Epidermal melanocyte (primary cell): Measurements from ENCODE around the gene ZMYM2.

ENCODE experiments used
- DNase-seq: peaks from one replicate; pipeline ENCODE4 v3.0.0; 2011; ENCODE audit warnings: low spot score; ENCODE audit not compliant: insufficient read length

ZMYM2 gene

DNA sequence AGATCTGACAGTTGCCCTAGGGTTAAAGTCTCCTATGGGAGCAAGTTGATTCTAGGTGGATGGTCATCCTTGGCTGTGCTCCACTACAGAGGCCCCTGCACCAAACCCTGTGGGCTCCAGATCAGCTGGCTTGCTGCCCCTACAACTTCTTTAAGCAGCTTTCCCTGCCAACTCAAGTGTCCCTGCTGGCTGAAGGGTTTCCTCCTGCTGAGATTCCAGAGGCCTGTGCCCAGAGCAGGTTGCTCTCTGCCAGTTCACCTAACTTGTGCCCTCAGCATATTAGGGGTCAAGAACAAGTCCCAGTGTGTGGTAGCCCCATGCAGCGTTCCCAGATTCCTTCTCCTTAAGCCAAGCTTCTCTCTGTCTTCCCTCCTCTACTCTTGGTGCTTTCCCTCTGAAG lies 85.6 kb downstream of the ZMYM2 start:
- no peak for DNase-seq

GRCh38 chr13:20045950-20046548 lies 87.5 kb downstream of the ZMYM2 start:
- DNase-seq = no peak

DNA sequence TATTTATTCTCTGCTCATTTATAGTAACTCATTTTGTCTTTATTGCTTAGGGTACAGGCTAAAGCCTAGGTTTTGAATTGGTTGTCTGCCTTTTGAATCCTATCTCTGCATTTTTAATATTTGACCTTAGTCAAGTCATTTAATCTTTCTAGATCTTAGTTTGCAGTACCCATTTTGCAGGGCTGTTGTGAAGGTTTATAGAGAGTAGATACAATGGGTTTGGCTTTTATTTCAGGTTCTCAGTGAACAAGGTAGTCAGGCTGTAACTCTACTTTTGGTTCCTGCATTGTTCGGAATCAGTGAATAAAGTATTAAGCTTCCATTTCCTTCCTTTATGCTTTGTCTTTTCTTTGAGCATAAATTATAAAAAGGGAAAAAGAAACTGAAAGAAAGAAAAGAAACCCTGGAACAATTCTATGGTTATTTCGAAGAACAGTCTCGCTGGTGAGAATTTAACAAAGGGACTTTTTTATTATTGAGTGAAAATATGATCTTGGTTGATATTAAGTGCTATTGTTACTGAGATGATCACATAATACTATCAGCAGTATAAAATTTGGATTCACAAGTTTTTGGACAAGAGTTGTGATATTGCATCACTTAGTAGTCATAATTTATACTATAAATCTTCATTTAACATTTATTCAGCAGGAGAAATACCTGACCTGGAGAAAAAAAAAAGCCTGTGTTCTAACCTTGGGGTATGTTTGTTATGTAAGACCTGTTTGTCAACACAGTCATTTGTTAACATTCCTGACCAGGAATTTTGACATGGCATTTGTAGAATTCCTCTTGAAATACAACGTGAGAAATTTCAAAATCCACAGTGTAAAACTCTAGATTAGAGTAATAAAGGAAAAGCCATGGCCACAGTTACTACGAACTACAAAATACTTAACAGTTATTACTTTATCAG lies 91.3 kb downstream of the ZMYM2 start:
- DNase-seq = no peak

DNA sequence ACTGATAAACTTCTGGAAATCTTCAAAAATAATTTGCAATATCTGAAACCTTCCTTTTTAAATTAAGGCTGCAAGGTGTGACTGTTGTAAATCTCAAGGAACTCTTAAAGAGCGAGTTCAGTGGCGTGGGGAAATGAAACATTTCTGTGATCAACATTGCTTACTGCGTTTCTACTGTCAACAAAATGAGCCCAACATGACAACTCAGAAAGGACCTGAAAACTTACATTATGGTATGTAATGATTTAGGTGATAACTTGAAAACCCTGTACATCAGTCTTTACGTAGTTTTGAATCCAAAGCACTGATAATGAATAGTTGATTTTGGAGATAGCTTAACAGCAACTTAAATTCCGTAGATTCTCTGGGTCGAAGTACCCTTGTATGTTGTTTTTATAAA lies 92.8 kb downstream of the ZMYM2 start:
- no peak for DNase-seq

DNA sequence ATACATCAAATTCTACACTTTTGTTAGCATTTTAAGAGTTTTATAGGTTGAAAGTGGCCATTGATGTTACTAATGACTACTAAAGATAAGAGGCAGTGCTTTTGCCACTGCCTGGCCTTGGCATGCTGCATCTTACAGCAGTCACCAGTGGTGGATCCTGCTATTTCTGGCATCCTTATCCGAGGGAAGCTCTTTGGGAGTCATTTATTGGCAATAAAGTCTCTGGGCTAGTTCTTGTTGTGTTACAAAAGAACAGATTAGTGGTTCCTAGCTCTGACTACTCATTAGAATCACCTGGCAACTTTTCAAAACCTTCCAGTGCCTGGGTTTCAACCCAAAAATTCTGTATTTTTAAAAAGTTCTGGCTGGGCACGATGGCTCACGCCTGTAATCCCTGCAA lies 94.5 kb downstream of the ZMYM2 start:
- no peak for DNase-seq

DNA sequence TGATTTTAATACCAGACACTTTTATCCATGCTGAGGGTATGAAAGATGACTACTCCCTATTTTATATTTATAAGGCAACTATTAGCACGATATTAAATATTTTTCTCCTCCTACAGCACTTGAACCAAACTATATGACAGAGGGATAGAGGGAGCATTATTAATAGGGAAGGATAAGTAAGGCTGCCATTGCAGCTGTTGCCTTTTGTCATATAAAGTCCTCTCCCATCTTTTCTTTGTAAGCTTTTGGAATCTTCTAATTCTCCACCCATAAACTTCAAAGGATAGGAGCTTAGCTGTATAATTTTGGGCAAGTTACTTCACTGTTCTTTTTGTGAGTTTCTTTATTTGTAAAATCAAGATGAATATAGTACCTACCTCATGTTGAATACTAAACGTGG lies 95.4 kb downstream of the ZMYM2 start:
- DNase-seq = no peak

DNA sequence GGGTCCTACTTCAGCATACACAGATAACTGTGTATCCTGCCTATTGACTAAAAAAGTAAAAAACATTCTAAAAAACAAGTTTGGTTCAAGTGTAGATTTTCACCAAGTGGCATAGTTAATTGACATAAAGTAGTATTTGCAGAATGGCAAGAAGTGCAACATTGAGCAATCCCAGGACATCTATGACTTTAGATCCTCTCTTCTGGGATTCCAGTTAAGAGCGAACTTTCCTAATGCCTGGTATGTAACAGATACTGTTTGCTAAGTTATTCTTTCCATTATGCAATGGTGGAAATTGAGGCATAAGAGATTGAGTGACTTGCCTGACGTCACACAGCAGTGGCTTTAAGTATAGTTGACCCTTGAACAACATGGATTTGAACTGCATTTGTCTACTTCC lies 96.1 kb downstream of the ZMYM2 start:
- no peak for DNase-seq

DNA sequence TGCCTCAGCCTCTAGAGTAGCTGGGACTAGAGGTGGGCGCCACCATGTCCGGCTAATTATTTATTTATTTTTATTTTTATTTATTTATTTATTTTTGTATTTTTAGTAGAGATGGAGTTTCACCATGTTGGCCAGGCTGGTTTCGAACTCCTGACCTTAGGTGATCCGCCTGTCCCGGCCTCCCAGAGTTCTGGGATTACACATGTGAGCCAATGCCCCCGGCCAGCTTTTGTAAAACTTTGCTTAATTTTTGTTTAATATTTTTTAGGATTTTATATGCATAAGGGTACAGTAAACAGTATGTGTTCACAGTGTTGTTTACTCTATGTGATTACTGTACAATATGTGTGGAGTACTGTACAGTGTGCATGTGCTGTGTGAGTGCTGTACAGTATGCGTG lies 98.7 kb downstream of the ZMYM2 start:
- no peak for DNase-seq

GRCh38 chr13:20057963-20058362 lies 99.4 kb downstream of the ZMYM2 start:
- no peak for DNase-seq

- no peak for DNase-seq
Observed at GRCh38 chr13:20058476-20058875, 99.9 kb downstream of the ZMYM2 start.

DNA sequence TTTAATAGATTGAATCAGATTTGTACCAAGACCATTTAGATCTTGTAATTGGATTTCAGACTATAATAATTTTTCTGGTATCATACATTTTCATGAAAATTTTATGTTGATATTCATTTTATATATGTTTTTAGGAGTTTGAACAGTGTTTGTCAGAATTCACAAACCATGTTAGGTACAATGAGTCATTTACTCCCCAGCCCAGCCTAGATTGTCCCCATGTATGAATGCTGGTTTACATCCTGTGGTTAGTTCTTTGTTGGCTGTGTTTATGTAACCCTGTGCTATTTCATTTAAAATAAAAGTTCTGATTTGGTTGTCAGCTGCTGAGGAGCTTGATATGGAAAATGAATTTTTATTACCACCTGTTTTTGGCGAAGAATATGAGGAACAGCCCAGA lies 105.6 kb downstream of the ZMYM2 start:
- no peak for DNase-seq

DNA sequence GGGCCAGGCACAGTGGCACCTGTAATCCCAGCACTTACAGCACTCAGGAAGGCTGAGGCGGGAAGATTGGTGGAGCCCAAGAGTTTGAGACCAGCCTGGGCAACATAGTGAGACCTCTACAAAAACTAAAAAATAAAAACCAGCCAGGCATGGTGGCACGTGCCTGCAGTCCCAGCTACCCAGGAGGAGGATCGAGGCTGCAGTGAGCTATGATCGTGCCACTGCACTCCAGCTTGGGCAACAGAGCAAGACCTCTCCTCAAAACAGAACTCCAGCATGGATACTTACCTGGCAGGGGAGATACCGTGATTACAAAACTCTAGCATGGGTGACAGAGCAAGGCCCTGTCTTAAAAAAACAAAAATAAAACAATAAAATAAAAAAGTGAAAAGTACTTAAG lies 107.0 kb downstream of the ZMYM2 start:
- no peak for DNase-seq

- DNase-seq = no peak
Observed at GRCh38 chr13:20069956-20070355, 111.4 kb downstream of the ZMYM2 start.

GRCh38 chr13:20073775-20074174 lies 115.2 kb downstream of the ZMYM2 start:
- no peak for DNase-seq

DNA sequence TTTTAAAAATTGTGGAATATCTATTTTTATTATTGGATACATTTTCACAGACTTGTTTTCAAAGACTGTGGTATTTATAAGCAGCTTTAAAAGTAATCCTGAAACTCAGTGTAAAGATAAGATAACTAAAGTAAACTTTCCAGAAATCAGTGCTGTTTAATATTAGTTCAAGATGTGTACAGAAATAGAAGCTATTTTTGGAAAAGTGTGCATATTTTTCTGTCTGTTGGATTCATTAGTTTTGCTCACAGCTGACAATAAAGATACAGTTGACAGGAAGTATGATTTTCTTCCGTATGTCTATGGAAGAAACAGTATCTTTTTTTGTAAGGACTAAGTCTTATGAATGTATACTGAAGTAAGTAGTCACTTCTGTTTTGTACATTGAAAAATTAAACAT lies 116.4 kb downstream of the ZMYM2 start:
- no peak for DNase-seq

DNA sequence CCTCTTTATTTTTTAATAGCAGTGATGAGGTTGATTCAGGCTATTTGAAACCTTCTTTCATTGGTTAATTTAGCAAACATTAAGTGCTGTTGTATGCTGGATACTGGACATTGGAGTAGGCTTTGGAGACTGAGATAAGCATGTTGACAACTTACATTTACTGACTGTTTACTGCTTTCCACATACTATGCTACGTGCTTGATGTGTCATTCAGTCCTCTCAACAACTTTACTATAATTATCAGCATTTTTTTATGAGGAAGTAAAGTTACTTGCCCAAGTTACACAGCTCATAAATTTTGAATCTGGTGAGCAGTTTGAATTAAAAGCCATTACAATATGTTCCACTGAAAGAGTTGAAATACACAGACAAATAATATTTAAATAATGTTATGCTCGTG lies 118.6 kb downstream of the ZMYM2 start:
- DNase-seq = no peak

DNA sequence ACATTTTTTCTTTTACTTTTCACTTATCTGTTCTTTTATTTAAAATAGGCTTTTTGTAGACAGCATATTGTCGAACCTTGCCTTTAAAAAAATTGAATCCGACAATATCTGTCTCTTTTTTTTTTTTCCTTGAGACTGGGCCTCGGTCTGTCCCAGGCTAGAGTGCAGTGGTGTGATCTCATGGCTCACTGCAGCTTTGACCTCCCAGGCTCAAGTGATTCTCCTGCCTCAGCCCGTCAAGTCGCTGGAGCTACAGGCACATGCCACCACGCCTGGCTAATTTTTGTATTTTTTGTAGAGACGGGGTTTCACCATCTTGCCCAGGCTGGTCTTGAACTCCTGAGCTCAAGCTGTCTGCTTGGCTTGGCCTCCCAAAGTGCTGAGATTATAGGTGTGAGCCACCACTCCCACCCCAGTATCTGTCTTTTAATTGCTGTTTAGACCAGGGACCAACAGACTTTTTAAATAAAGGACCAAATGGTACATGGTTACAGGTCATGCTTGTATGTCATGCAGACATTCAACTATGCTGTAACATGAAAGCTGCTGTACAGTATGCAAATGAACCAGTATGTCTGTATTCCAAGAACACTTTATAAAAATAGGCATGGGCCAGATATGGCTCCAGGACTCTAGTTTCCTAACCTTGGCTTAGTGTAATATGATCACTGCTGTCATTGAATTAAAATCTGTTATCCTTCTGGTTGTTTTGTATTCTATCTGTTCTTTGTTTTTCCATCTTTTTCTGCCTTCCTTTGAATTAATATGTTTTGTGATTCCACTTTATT lies 122.0 kb downstream of the ZMYM2 start:
- DNase-seq = no peak

GRCh38 chr13:20090349-20090748 lies 131.8 kb downstream of the ZMYM2 start:
- no peak for DNase-seq

GRCh38 chr13:20093951-20094350 lies 135.4 kb downstream of the ZMYM2 start:
- DNase-seq = no peak

- DNase-seq = no peak
Observed at GRCh38 chr13:20099319-20099718, 140.8 kb downstream of the ZMYM2 start.

- no peak for DNase-seq
Observed at GRCh38 chr13:20101467-20102316, 143.2 kb downstream of the ZMYM2 start.
